Stomach smooth muscle (tissue), 2 donors: ENCODE results near the gene APBB2.

Experiments
- H3K27ac ChIP-seq: one replicate; pipeline ENCODE4 v1.7.0; 2013; ENCODE audit warnings: mild to moderate bottlenecking, low read length, inconsistent platforms
- H3K27me3 ChIP-seq, 2 donors: one replicate each; pipeline ENCODE4 v1.7.0; 2013; ENCODE audit warnings: low read length in 2 of 2; ENCODE audit not compliant: insufficient read depth in 2 of 2, control insufficient read depth in 1 of 2
- H3K36me3 ChIP-seq, 2 donors: one replicate each; pipeline ENCODE4 v1.7.0; 2013; ENCODE audit warnings: low read length in 2 of 2; ENCODE audit not compliant: control insufficient read depth in 2 of 2, insufficient read depth in 2 of 2
- H3K4me1 ChIP-seq: one replicate; pipeline ENCODE4 v1.7.0; 2013; ENCODE audit warnings: low read length; ENCODE audit not compliant: control insufficient read depth, insufficient read depth
- H3K4me3 ChIP-seq, 2 donors: one replicate each; pipeline ENCODE4 v1.7.0; 2013; ENCODE audit warnings: low read length in 2 of 2
- H3K9ac ChIP-seq, 2 donors: one replicate each; pipeline ENCODE4 v1.7.0; 2013; ENCODE audit warnings: low read length in 2 of 2, mild to moderate bottlenecking in 1 of 2
- H3K9me3 ChIP-seq, 2 donors: one replicate each; pipeline ENCODE4 v1.7.0; 2013; ENCODE audit warnings: low read length in 2 of 2; ENCODE audit not compliant: control insufficient read depth in 2 of 2
- donor health status: healthy.
- donor health status: Pancreatic carcinoma.

APBB2 gene

GRCh38 chr4:41076481-41076880 lies 137.9 kb downstream of the APBB2 start:
- H3K4me1 ChIP-seq, result peaks cover 4% of the 10 kb centered on the region
- H3K9me3 ChIP-seq, result no peaks in the 10 kb centered on the region
- no peaks in the 10 kb centered on the region for H3K36me3 ChIP-seq
- H3K27ac ChIP-seq, result no peak overlapping the region
- H3K27me3 ChIP-seq, result no peaks in the 10 kb centered on the region
- no peak overlapping the region for H3K9ac ChIP-seq
- no peak overlapping the region for H3K4me3 ChIP-seq

GRCh38 chr4:41074215-41074614 lies 140.1 kb downstream of the APBB2 start:
- Histone ChIP-seq H3K9me3 (no peaks in the 10 kb centered on the region), H3K4me3 (no peak overlapping the region), H3K36me3 (no peaks in the 10 kb centered on the region), H3K9ac (no peak overlapping the region), H3K27ac (no peak overlapping the region), H3K4me1 (peaks cover 4% of the 10 kb centered on the region), H3K27me3 (no peaks in the 10 kb centered on the region)

GRCh38 chr4:41072021-41072777 lies 142.1 kb downstream of the APBB2 start:
- Histone ChIP-seq H3K4me3 (no peak overlapping the region), H3K9ac (no peak overlapping the region), H3K27ac (no peak overlapping the region), H3K36me3 (no peaks in the 10 kb centered on the region), H3K27me3 (no peaks in the 10 kb centered on the region), H3K9me3 (no peaks in the 10 kb centered on the region), H3K4me1 (no peaks in the 10 kb centered on the region)

DNA sequence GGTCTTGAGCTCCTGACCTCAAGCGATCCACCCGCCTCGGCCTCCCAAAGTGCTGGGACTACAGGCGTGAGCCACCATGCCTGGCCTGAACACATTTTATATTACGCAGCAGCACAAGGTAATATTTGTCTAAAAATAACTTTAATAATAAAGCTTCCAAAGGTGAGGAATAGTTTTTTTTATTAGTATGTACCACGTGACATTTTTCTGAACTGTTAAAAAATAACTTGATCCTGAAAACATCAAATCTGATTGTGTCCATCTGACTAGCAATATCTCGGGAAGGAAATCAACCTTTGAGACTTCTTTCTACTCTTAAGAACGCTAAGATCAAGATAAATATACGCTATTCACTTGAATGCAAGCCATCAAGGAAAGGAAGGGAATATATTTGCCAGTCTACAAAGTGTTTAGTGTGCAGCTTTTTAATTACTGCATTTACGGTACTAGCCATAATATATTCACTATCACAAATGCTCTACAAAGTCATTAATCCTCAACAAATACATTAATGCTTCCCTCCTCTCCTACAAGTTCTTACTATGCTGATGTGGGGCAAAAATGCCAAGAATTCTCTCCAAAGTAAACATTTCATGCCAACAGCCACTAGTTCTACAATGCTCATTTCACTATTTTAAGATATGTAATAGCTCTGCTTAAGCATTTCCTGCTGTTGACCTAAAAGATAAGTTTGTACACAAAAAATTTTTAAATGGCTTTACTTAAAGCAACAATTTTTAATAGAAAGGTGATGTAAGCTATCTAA lies 143.6 kb downstream of the APBB2 start:
- Histone ChIP-seq H3K9me3 (no peaks in the 10 kb centered on the region), H3K4me3 (no peak overlapping the region), H3K27me3 (no peaks in the 10 kb centered on the region), H3K36me3 (no peaks in the 10 kb centered on the region), H3K4me1 (no peaks in the 10 kb centered on the region), H3K27ac (no peak overlapping the region), H3K9ac (no peak overlapping the region)

DNA sequence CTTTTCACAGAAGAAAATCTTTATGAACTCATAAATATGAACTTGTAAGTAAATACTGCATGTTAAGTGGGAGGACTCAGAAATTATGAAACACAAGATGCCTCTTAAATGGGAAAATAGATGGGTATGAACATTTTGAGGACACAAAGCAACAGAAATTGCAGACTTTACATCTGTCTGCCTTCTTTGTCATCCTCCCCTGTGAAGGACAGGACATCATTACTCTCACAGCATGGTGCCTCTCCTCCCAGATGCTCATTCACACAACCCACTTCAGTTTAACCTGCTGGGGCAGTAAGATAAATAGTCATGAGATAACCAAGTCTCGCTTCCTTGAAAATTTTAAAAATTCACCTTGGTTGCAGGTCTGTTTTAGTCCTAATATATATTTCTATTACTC lies 144.5 kb downstream of the APBB2 start:
- Histone ChIP-seq H3K4me3 (no peak overlapping the region), H3K36me3 (no peaks in the 10 kb centered on the region), H3K9me3 (no peaks in the 10 kb centered on the region), H3K27ac (no peak overlapping the region), H3K4me1 (no peaks in the 10 kb centered on the region), H3K9ac (no peak overlapping the region), H3K27me3 (no peaks in the 10 kb centered on the region)

DNA sequence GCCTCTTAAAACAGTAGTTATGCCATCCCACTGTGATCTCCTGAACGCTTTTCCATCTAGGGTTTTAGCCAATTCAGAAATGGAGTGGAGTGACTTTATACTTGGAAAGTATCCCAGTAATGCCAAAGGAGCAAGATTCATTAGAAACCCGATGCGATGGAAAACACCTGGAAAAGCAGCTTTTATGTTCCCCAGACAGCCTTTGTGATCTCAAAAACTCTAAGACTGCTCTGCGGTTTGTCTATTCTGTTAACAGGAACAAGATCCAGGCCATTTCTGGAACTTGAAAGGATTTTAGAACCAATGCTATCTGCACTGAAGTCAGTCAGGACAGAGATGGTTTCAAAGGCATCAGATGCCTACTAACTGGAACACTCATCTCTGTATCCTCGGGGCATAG lies 145.1 kb downstream of the APBB2 start:
- H3K27ac ChIP-seq, result no peak overlapping the region

GRCh38 chr4:41067369-41067768 lies 147.0 kb downstream of the APBB2 start:
- no peak overlapping the region for H3K27ac ChIP-seq
- H3K4me3 ChIP-seq, result no peak overlapping the region
- no peak overlapping the region for H3K9ac ChIP-seq
- H3K9me3 ChIP-seq, result no peaks in the 10 kb centered on the region
- H3K36me3 ChIP-seq, result no peaks in the 10 kb centered on the region
- no peaks in the 10 kb centered on the region for H3K27me3 ChIP-seq
- peaks cover 2% of the 10 kb centered on the region for H3K4me1 ChIP-seq

More for the DNA sequence above, 145.1 kb downstream of the APBB2 start:
- Histone ChIP-seq H3K9ac (no peak overlapping the region), H3K9me3 (no peaks in the 10 kb centered on the region), H3K36me3 (no peaks in the 10 kb centered on the region), H3K4me3 (peak overlapping the region in 1 of 2 donors; percentile 16), H3K27me3 (no peaks in the 10 kb centered on the region), H3K4me1 (peaks cover under 1% of the 10 kb centered on the region)

DNA sequence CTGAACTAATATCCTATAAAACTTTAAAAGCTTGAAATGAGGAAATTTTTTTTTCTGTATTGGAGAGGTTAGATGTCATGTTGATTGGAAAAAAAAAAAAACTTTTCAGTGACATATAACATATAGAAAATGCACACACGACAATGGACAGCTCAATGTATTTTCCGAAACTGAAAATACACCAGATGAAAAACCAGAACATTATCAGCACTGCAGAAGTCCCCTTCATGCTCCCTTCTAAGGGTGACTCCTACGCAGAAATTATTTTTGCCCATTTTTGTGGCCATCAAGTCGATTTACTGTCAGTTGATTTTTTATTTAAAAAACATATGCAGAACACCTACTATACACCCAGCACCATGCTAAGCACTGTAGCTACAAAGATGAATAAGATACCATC lies 148.3 kb downstream of the APBB2 start:
- Histone ChIP-seq H3K9ac (no peak overlapping the region), H3K27ac (no peak overlapping the region), H3K4me3 (no peak overlapping the region), H3K9me3 (no peaks in the 10 kb centered on the region), H3K27me3 (no peaks in the 10 kb centered on the region), H3K4me1 (peaks cover 8% of the 10 kb centered on the region), H3K36me3 (no peaks in the 10 kb centered on the region)

- Histone ChIP-seq H3K27ac (no peak overlapping the region), H3K4me1 (peaks cover 13% of the 10 kb centered on the region)
Measured at GRCh38 chr4:41065434-41066006, 148.8 kb downstream of the APBB2 start.

DNA sequence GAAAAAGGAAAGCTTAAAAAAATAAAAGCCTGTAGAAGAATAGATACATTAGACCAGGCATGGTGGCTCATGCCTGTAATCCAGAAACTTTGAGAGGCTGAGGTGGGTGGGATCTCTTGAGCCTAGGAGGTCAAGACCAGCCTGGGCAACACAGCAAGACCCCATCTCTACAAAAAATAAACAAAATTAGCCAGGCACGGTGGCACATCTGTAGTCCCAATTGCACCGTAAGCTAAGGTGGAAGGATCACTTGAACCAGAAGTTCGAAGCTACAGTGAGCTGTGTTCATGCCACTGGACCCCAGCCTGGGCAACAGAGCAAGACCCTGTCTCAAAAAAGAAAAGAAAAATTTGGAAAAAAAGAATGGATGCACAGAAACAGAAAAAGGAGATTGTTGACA lies 149.4 kb downstream of the APBB2 start:
- Histone ChIP-seq H3K27ac (no peak overlapping the region), H3K9me3 (no peaks in the 10 kb centered on the region), H3K36me3 (no peaks in the 10 kb centered on the region), H3K27me3 (no peaks in the 10 kb centered on the region), H3K9ac (no peak overlapping the region), H3K4me1 (peaks cover 19% of the 10 kb centered on the region), H3K4me3 (no peak overlapping the region)

More at GRCh38 chr4:41065434-41066006, 148.8 kb downstream of the APBB2 start:
- Histone ChIP-seq H3K9me3 (no peaks in the 10 kb centered on the region), H3K36me3 (no peaks in the 10 kb centered on the region), H3K4me3 (no peak overlapping the region), H3K27me3 (no peaks in the 10 kb centered on the region), H3K9ac (no peak overlapping the region)
